Fibroblast of skin of back (primary cell): ENCODE results near the gene AFF4.
A peak's percentile ranks its signal among the peaks of the same experiment; 100 is the strongest.
"Not testable (repeated sequence)": the region's sequence is repeated elsewhere in the genome, so short reads cannot be mapped to it uniquely, and the experiment has no call there.

Source experiments
- DNase-seq: peaks from one replicate; pipeline ENCODE4 v3.0.0-alpha.2; 2013

AFF4 gene

GRCh38 chr5:132887283-132887682, 76.2 kb downstream of the AFF4 start:
- DNase-seq: no peak

- no peak for DNase-seq
Measured at GRCh38 chr5:132886064-132886823, 77.2 kb downstream of the AFF4 start.

- DNase-seq: no peak
Measured at GRCh38 chr5:132884548-132884947, 78.9 kb downstream of the AFF4 start.

- peak; percentile 68 for DNase-seq
Measured at GRCh38 chr5:132883261-132883834, 80.1 kb downstream of the AFF4 start.

GRCh38 chr5:132877938-132878337, 85.5 kb downstream of the AFF4 start:
- peak; percentile 22 for DNase-seq

- no peak for DNase-seq
Measured at GRCh38 chr5:132877466-132877865, 86.0 kb downstream of the AFF4 start.

GRCh38 chr5:132876020-132876759, 87.2 kb downstream of the AFF4 start:
- peak; percentile 57 for DNase-seq

GRCh38 chr5:132873930-132874271, 89.5 kb downstream of the AFF4 start:
- no peak for DNase-seq

GRCh38 chr5:132873119-132873929, 90.1 kb downstream of the AFF4 start, which contains the start of gene LEAP2:
LEAP2 (plus strand) TSS chr5:132873668; CDS start chr5:132873695, 27 bp downstream.
- peak; percentile 22 for DNase-seq

- DNase-seq: no peak
Measured at GRCh38 chr5:132872788-132873118, 90.7 kb downstream of the AFF4 start.

- no peak for DNase-seq
Measured at GRCh38 chr5:132871459-132872284, 91.8 kb downstream of the AFF4 start.

- no peak for DNase-seq
Measured at GRCh38 chr5:132870801-132871200, 92.6 kb downstream of the AFF4 start.

- no peak for DNase-seq
Measured at GRCh38 chr5:132868754-132869153, 94.7 kb downstream of the AFF4 start.

- DNase-seq: no peak
Measured at GRCh38 chr5:132867046-132867451, 96.4 kb downstream of the AFF4 start.

- peak; percentile 100 for DNase-seq
Measured at GRCh38 chr5:132866342-132867045, 96.9 kb downstream of the AFF4 start, which contains the start of the genes GDF9 and UQCRQ. GDF9 (minus strand) TSS chr5:132866469; CDS start chr5:132864533, 1,936 bp downstream. UQCRQ (plus strand) TSS chr5:132866642; CDS start chr5:132866882, 240 bp downstream.

- DNase-seq: no peak
Measured at GRCh38 chr5:132865668-132866341, 97.6 kb downstream of the AFF4 start.

- DNase-seq: no peak
Measured at GRCh38 chr5:132860742-132861141, 102.7 kb downstream of the AFF4 start.

- DNase-seq: no peak
Measured at GRCh38 chr5:132859889-132860437, 103.5 kb downstream of the AFF4 start.

- no peak for DNase-seq
Measured at GRCh38 chr5:132856011-132856410, 107.4 kb downstream of the AFF4 start.

- DNase-seq: not testable (repeated sequence)
Measured at GRCh38 chr5:132854992-132855391, 108.4 kb downstream of the AFF4 start.
